Large intestine (tissue), 3 donors: Measurements from ENCODE around the gene COPA. TPM values are rescaled to one million over a fixed set of nuclear protein-coding genes. Genes with fewer than 3 reads are reported as not detected.
A peak's percentile ranks its signal among the peaks of the same experiment; 100 is the strongest.

Experiments
- DNase-seq, 2 donors: peaks; one replicate each; pipeline versions ENCODE4 v3.0.0 to v3.0.0-alpha.2; 2013
- H3K27ac ChIP-seq: one replicate; pipeline ENCODE4 v1.5.1; 2013; ENCODE audit warnings: low read length
- H3K27me3 ChIP-seq: 2 replicates; pipeline ENCODE4 v1.6.1; 2013; ENCODE audit warnings: low read length; ENCODE audit not compliant: control insufficient read depth, insufficient read depth
- H3K36me3 ChIP-seq: 2 replicates; pipeline ENCODE4 v1.6.1; 2013; ENCODE audit warnings: low read length; ENCODE audit not compliant: control insufficient read depth, insufficient read depth
- H3K4me1 ChIP-seq: one replicate; pipeline ENCODE4 v1.6.1; 2013; ENCODE audit warnings: low read length; ENCODE audit not compliant: control insufficient read depth, insufficient read depth
- H3K4me3 ChIP-seq: one replicate; pipeline ENCODE4 v1.5.1; 2013; ENCODE audit warnings: low read length
- H3K9me3 ChIP-seq: one replicate; pipeline ENCODE4 v1.6.1; 2013; ENCODE audit warnings: mild to moderate bottlenecking, low read depth, low read length, moderate library complexity; ENCODE audit not compliant: control insufficient read depth
- WGBS: methylation state at CpG from one replicate; pipeline ENCODE4 v1.1.5; 2013; ENCODE audit warnings: low lambda C conversion rate; ENCODE audit not compliant: insufficient coverage; 5-methylcytosine and 5-hydroxymethylcytosine counted together
- polyA plus RNA-seq: library from polyadenylated mRNA; unstranded; fragments of 120-200 nt; gene quantifications from one replicate; pipeline ENCODE4 v1.2.1, GENCODE V29; 2013

Gene COPA
- polyA plus RNA-seq, 1 donor = 137 TPM

GRCh38 chr1:160351629-160352028 lies 8.6 kb upstream of the COPA start:
- no peak for DNase-seq
- 100% methylated on average over 1 of the region's 4 CpGs for WGBS
- H3K27ac ChIP-seq = no peak overlapping the region

GRCh38 chr1:160346958-160347357 lies 3.9 kb upstream of the COPA start:
- Histone ChIP-seq H3K9me3 (no peaks in the 10 kb centered on the region), H3K4me3 (no peak overlapping the region), H3K4me1 (no peaks in the 10 kb centered on the region), H3K27ac (no peak overlapping the region), H3K36me3 (peaks cover 61% of the 10 kb centered on the region), H3K27me3 (no peaks in the 10 kb centered on the region)
- 50% methylated on average over 2 of the region's 4 CpGs for WGBS
- DNase-seq = no peak

More at GRCh38 chr1:160351629-160352028, 8.6 kb upstream of the COPA start:
- Histone ChIP-seq H3K4me3 (no peak overlapping the region), H3K36me3 (peaks cover 96% of the 10 kb centered on the region), H3K9me3 (no peaks in the 10 kb centered on the region), H3K4me1 (no peaks in the 10 kb centered on the region), H3K27me3 (no peaks in the 10 kb centered on the region)

GRCh38 chr1:160346463-160346862 lies 3.4 kb upstream of the COPA start:
- Histone ChIP-seq H3K4me3 (no peak overlapping the region), H3K27me3 (no peaks in the 10 kb centered on the region), H3K27ac (no peak overlapping the region), H3K36me3 (peaks cover 56% of the 10 kb centered on the region), H3K9me3 (no peaks in the 10 kb centered on the region), H3K4me1 (peaks cover under 1% of the 10 kb centered on the region)
- no CpG with 5 or more reads among the region's 10 CpGs for WGBS
- DNase-seq = no peak

- Histone ChIP-seq H3K4me1 (peaks cover 10% of the 10 kb centered on the region), H3K27ac (no peak overlapping the region), H3K27me3 (no peaks in the 10 kb centered on the region), H3K36me3 (peaks cover 45% of the 10 kb centered on the region), H3K4me3 (no peak overlapping the region), H3K9me3 (no peaks in the 10 kb centered on the region)
- 100% methylated on average over 1 of the region's 6 CpGs for WGBS
- no peak for DNase-seq
These were observed 1.9 kb upstream of the COPA start for GRCh38 chr1:160344936-160345335.

GRCh38 chr1:160344241-160344640 lies 1.2 kb upstream of the COPA start:
- WGBS = 67% methylated on average over 1 of the region's 3 CpGs
- peak overlapping the region; percentile 90 for H3K27ac ChIP-seq
- H3K36me3 ChIP-seq = peaks cover 44% of the 10 kb centered on the region
- H3K4me1 ChIP-seq = peaks cover 10% of the 10 kb centered on the region
- peak overlapping the region; percentile 86 for H3K4me3 ChIP-seq
- DNase-seq = peak; percentile 22 to 60
- no peaks in the 10 kb centered on the region for H3K27me3 ChIP-seq
- H3K9me3 ChIP-seq = no peaks in the 10 kb centered on the region

GRCh38 chr1:160342526-160342925 lies 524 bp downstream of the COPA start:
- Histone ChIP-seq H3K9me3 (no peaks in the 10 kb centered on the region), H3K4me1 (peaks cover 10% of the 10 kb centered on the region), H3K4me3 (peak overlapping the region; percentile 86), H3K36me3 (peaks cover 42% of the 10 kb centered on the region), H3K27me3 (no peaks in the 10 kb centered on the region), H3K27ac (peak overlapping the region; percentile 90)
- peak in 1 of 2 donors; percentile 75 for DNase-seq
- no CpG with 5 or more reads among the region's 7 CpGs for WGBS

GRCh38 chr1:160340866-160341265 lies 2.2 kb downstream of the COPA start:
- Histone ChIP-seq H3K36me3 (peaks cover 32% of the 10 kb centered on the region), H3K9me3 (no peaks in the 10 kb centered on the region)
- WGBS = no CpG with 5 or more reads among the region's 2 CpGs

GRCh38 chr1:160340146-160340545 lies 2.9 kb downstream of the COPA start:
- no peaks in the 10 kb centered on the region for H3K27me3 ChIP-seq
- 93% methylated on average over 2 of the region's 3 CpGs for WGBS
- no peak overlapping the region for H3K27ac ChIP-seq
- H3K36me3 ChIP-seq = peaks cover 33% of the 10 kb centered on the region
- H3K4me3 ChIP-seq = no peak overlapping the region
- DNase-seq = no peak
- H3K9me3 ChIP-seq = no peaks in the 10 kb centered on the region
- H3K4me1 ChIP-seq = peaks cover 10% of the 10 kb centered on the region

More at GRCh38 chr1:160340866-160341265, 2.2 kb downstream of the COPA start:
- DNase-seq = no peak
- Histone ChIP-seq H3K27ac (no peak overlapping the region), H3K4me1 (peaks cover 10% of the 10 kb centered on the region), H3K4me3 (no peak overlapping the region), H3K27me3 (no peaks in the 10 kb centered on the region)

- no peak for DNase-seq
- WGBS = 96% methylated on average over 4 of the region's 4 CpGs
- no peaks in the 10 kb centered on the region for H3K27me3 ChIP-seq
- H3K9me3 ChIP-seq = no peaks in the 10 kb centered on the region
- H3K4me1 ChIP-seq = peaks cover 10% of the 10 kb centered on the region
- no peak overlapping the region for H3K4me3 ChIP-seq
- H3K36me3 ChIP-seq = peaks cover 48% of the 10 kb centered on the region
- no peak overlapping the region for H3K27ac ChIP-seq
These were observed 4.5 kb downstream of the COPA start for GRCh38 chr1:160338580-160338979.

GRCh38 chr1:160332516-160332915 lies 10.5 kb downstream of the COPA start:
- no peak overlapping the region for H3K4me3 ChIP-seq
- no peaks in the 10 kb centered on the region for H3K9me3 ChIP-seq
- H3K36me3 ChIP-seq = peaks cover 80% of the 10 kb centered on the region
- H3K27me3 ChIP-seq = no peaks in the 10 kb centered on the region
- no peak overlapping the region for H3K27ac ChIP-seq
- DNase-seq = no peak
- H3K4me1 ChIP-seq = no peaks in the 10 kb centered on the region

- Histone ChIP-seq H3K4me3 (no peak overlapping the region), H3K9me3 (no peaks in the 10 kb centered on the region), H3K27me3 (no peaks in the 10 kb centered on the region), H3K27ac (no peak overlapping the region), H3K4me1 (no peaks in the 10 kb centered on the region), H3K36me3 (peaks cover 90% of the 10 kb centered on the region)
- no peak for DNase-seq
These were observed 12.9 kb downstream of the COPA start for GRCh38 chr1:160330119-160330518.
